Measurements from ENCODE around the gene TINAG. TPM values are rescaled to one million over a fixed set of nuclear protein-coding genes. Genes with fewer than 3 reads are reported as not detected.
A peak's percentile ranks its signal among the peaks of the same experiment; 100 is the strongest.
"Not testable (repeated sequence)": the region's sequence is repeated elsewhere in the genome, so short reads cannot be mapped to it uniquely, and the experiment has no call there.

Gene TINAG
- polyA plus RNA-seq, 6 donors from 2014 or later = not detected

DNA sequence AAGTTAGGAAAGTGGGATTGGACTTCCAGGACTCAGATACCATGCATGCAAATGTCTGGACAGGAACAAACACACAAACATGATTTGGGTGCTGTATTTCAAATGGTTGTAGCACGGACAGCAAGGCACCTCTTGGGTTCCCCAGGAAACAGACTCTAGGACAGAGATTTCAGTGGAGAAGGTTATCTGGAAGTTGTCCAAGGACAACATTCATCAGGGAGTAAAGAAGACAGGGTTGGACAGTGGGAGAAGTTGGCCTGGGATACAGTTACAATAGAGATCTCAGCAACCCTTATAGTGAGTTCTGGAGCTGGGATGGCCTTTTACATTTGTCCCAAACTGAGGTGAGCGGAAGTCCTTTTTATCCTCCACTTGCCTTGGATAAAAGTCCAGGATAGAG is 19.8 kb upstream of the TINAG start:
- no peak overlapping the region for H3K27ac Mint-ChIP-seq

DNA sequence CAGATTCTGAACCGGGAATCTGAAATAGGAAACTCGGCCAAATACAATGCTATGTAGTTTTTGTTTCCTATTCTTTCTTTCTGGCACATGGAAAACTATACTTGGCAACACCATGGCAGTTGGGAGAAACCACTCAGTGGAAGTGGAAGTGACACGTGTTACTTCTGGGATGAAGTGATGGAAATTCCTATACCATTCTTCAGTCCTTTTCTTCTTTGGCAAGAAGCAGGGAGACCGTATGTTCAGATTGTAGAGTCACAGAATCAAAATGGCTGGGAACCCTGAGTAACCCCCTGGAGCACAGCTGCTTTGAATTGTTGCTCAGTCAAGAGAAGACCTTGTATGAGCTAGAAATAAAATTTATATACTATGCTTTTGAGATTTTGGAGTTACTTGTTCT is 18.8 kb upstream of the TINAG start:
- DNase-seq = no peak
- no peaks in the 10 kb centered on the region for H3K36me3 Mint-ChIP-seq
- no peaks in the 10 kb centered on the region for H3K27me3 Mint-ChIP-seq
- H3K4me1 Mint-ChIP-seq = no peaks in the 10 kb centered on the region
- peaks cover 0 to 8% (median 2%) of the 10 kb centered on the region in 7 donors for H3K9me3 Mint-ChIP-seq
- ATAC-seq (ENCODE audit: low read depth in 2 of 2) = no peak
- peak overlapping the region in 1 of 6 donors; percentile 5 for H3K27ac Mint-ChIP-seq
- no peak overlapping the region for H3K4me3 Mint-ChIP-seq

More for the DNA sequence above, 19.8 kb upstream of the TINAG start:
- peaks cover 0 to 9% (median 2%) of the 10 kb centered on the region in 7 donors for H3K9me3 Mint-ChIP-seq
- H3K4me3 Mint-ChIP-seq = no peak overlapping the region
- no peaks in the 10 kb centered on the region for H3K4me1 Mint-ChIP-seq
- no peaks in the 10 kb centered on the region for H3K27me3 Mint-ChIP-seq
- H3K36me3 Mint-ChIP-seq = no peaks in the 10 kb centered on the region
- DNase-seq = no peak
- ATAC-seq (ENCODE audit: low read depth in 2 of 2) = no peak

DNA sequence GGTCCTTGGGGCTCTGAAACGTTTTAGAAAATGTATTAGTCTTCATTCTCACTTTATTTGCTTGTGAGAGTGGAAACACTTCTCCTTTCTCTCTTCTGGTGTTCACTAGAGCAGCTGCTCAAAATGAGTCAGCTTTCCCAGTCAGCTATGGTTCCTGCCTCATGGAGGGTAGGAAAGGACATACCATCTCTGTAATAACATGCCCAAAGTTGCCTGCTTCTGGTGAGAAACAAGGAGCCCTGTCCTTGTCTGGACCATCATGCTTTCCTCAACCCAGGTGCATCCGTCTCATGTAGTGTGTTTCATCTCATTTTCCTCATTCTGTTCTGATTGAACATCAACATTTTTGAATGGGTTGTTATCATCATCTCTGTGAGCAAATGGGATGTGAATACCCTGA is 17.1 kb upstream of the TINAG start:
- Mint-ChIP-seq H3K9me3 (peaks cover 0 to 9% (median 3%) of the 10 kb centered on the region in 7 donors), H3K36me3 (peaks cover 0 to 5% of the 10 kb centered on the region in 2 donors), H3K27me3 (no peaks in the 10 kb centered on the region), H3K4me1 (no peaks in the 10 kb centered on the region), H3K4me3 (no peak overlapping the region), H3K27ac (no peak overlapping the region)
- DNase-seq (no peak), ATAC-seq (ENCODE audit: low read depth in 2 of 2) (no peak)

DNA sequence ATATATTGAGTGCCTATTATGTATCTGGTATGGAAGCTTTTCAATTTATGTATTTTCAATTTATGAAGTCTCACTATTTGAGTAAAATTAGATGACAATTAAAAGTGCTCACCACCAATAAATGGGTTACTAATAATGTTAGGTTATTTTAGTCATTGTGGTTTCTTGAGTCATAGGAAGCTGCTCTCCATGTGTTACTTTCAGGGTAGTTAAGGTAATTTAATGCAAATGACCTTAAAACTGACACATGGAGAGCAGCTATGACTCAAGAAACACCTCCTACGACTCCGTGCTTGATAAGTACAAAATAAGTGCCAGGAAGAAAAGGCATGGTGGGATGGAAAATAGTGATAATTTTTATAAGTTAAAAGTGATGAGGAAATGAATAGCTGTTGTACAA is 16.5 kb upstream of the TINAG start:
- H3K27me3 Mint-ChIP-seq = no peaks in the 10 kb centered on the region
- no peak overlapping the region for H3K27ac Mint-ChIP-seq
- peaks cover 0 to 9% (median 3%) of the 10 kb centered on the region in 7 donors for H3K9me3 Mint-ChIP-seq
- no peaks in the 10 kb centered on the region for H3K4me1 Mint-ChIP-seq
- DNase-seq = no peak
- no peak for ATAC-seq (ENCODE audit: low read depth in 2 of 2)
- no peak overlapping the region for H3K4me3 Mint-ChIP-seq
- H3K36me3 Mint-ChIP-seq = peaks cover 0 to 5% of the 10 kb centered on the region in 2 donors

DNA sequence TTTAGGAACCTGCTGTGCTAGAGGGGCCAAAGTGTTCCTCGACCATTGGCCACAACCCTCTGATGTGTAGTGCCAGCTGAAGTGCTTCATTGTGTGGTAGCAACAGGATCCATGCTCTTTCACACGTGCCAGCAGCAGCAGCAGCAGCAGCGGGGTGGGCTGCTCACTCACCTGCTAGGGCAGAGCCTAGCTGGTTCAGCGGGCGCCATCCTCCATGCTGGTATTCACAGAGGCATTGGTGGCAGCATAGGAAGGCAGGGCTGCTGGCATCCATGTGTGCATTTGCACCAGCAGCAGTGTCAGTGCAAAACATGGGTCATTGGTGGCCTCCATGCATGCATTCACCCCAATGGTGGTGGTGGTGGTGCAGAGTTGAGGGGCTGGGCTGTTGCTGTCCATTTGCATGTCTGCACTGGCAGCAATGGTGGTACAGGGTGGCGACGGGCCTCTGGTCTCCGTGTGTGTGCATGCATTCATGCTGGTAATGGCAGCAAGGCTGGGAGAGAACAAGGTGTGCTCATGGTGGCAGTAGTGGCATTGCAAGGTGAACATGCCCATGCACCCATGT is 13.2 kb upstream of the TINAG start:
- H3K4me1 Mint-ChIP-seq = no peaks in the 10 kb centered on the region
- DNase-seq (no peak), ATAC-seq (ENCODE audit: low read depth in 2 of 2) (no peak)
- no peaks in the 10 kb centered on the region for H3K27me3 Mint-ChIP-seq
- peak overlapping the region in 1 of 8 donors; percentile 25 for H3K4me3 Mint-ChIP-seq
- H3K9me3 Mint-ChIP-seq = peaks cover 0 to 6% (median 3%) of the 10 kb centered on the region in 7 donors
- H3K36me3 Mint-ChIP-seq = peaks cover 0 to 5% of the 10 kb centered on the region in 2 donors
- no peak overlapping the region for H3K27ac Mint-ChIP-seq

DNA sequence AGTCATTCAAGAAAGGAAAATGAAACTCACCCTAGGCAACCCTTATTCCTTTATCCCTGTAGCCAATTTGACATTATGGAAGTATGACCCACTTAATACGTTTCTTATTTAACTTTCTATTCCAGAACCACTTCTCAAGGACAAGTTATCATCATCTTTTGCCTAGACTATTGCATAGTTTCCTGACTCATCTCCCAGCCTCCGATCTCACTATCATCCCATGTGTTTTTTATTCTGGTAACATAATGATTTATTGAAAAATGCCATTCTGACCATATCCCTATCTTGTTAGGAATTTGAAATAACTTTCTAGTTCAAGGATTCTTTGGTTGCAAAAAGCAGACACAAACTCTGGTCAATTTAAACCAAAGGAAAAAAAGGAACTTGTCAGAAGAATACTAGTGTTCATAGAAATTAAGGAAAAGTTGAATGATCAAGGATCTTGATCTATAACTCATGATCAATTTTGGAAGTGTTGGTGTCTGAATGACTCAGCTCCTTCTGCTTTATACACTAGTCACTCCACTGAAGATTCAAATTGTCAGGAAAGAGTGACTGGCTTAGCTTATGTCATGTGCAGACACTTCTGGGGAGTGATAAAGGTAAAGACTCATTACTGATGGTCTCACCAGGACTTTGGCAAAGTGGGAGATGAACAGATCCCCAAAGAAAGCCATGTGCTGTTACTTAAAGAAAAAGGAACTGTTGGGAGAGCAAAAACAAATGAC is 8.5 kb upstream of the TINAG start:
- H3K27ac Mint-ChIP-seq = no peak overlapping the region
- H3K27me3 Mint-ChIP-seq = no peaks in the 10 kb centered on the region
- peaks cover 0 to 5% of the 10 kb centered on the region in 2 donors for H3K36me3 Mint-ChIP-seq
- no peak for DNase-seq
- ATAC-seq (ENCODE audit: low read depth in 2 of 2) = no peak
- H3K9me3 Mint-ChIP-seq = peaks cover 0 to 6% (median 3%) of the 10 kb centered on the region in 7 donors
- H3K4me3 Mint-ChIP-seq = no peak overlapping the region
- no peaks in the 10 kb centered on the region for H3K4me1 Mint-ChIP-seq

DNA sequence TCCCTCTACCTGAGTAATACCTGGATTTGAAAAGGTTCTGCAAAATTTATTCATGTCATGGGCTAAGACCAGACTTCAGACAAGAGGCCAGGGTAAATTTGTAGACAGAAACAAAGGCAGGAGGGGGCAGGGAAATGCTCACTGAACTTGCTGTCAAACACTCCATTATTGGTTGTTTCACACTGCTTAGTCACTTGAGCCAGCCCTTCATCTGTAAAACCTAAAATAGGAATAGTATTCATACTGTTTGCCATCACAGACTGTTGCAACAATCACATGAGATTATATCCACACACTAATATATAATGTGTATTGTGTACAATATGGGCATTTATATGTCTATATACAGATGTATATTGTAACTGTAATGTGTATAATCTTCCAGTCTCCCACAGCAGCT is 6.5 kb upstream of the TINAG start:
- Mint-ChIP-seq H3K4me3 (no peak overlapping the region), H3K27me3 (no peaks in the 10 kb centered on the region), H3K4me1 (no peaks in the 10 kb centered on the region), H3K36me3 (no peaks in the 10 kb centered on the region), H3K27ac (no peak overlapping the region), H3K9me3 (peaks cover 0 to 3% (median 0%) of the 10 kb centered on the region in 7 donors)
- ATAC-seq (ENCODE audit: low read depth in 2 of 2) (no peak), DNase-seq (no peak)

DNA sequence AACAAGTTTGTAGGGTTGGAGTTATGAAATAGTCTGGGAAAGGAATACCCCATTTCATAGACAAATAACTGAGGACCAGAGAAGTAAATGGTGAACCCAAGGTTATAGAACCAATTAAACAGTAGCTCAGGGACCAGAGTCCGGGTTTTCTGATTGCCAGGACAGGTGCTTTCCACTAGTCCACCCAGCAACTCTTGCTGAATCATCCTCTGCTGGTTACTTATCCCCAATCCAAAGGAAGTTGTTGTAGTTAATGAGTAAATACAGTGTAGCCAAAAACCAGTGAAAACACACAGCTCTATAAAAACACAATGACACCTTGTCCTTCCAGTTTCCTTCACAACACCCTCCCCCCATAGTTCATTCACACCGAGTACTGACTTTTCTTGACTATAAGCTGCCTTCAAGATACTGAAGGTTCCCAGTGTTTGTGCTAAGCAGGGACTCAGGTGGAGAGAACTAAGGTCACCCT is 766 bp upstream of the TINAG start:
- DNase-seq (no peak), ATAC-seq (ENCODE audit: low read depth in 2 of 2) (no peak)
- Mint-ChIP-seq H3K4me1 (no peaks in the 10 kb centered on the region), H3K36me3 (peaks cover 0 to 8% of the 10 kb centered on the region in 2 donors), H3K27me3 (no peaks in the 10 kb centered on the region), H3K9me3 (peaks cover 0 to 14% (median 0%) of the 10 kb centered on the region in 7 donors), H3K4me3 (no peak overlapping the region), H3K27ac (no peak overlapping the region)

DNA sequence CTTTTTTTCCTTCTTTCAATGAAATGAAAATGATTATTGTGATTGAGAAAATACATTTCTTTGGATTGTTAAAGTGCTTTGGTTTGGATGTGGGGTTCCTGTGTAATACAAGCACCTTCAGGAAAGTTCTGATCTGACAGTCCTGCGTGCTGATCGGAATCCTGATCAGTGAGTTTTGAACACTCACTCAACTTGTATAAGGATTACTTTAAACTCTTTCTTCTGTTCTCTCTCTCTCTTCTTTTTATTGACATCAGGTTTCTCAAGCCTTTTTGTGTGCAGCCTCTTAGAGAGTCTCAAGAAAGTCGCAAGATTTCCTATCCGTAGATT is 710 bp downstream of the TINAG start:
- ATAC-seq (ENCODE audit: low read depth in 2 of 2) = no peak
- no peak for DNase-seq
- H3K4me3 Mint-ChIP-seq = no peak overlapping the region
- peaks cover 0 to 8% of the 10 kb centered on the region in 2 donors for H3K36me3 Mint-ChIP-seq
- H3K27ac Mint-ChIP-seq = no peak overlapping the region
- no peaks in the 10 kb centered on the region for H3K27me3 Mint-ChIP-seq
- no peaks in the 10 kb centered on the region for H3K4me1 Mint-ChIP-seq
- H3K9me3 Mint-ChIP-seq = peaks cover 0 to 14% (median 0%) of the 10 kb centered on the region in 7 donors

DNA sequence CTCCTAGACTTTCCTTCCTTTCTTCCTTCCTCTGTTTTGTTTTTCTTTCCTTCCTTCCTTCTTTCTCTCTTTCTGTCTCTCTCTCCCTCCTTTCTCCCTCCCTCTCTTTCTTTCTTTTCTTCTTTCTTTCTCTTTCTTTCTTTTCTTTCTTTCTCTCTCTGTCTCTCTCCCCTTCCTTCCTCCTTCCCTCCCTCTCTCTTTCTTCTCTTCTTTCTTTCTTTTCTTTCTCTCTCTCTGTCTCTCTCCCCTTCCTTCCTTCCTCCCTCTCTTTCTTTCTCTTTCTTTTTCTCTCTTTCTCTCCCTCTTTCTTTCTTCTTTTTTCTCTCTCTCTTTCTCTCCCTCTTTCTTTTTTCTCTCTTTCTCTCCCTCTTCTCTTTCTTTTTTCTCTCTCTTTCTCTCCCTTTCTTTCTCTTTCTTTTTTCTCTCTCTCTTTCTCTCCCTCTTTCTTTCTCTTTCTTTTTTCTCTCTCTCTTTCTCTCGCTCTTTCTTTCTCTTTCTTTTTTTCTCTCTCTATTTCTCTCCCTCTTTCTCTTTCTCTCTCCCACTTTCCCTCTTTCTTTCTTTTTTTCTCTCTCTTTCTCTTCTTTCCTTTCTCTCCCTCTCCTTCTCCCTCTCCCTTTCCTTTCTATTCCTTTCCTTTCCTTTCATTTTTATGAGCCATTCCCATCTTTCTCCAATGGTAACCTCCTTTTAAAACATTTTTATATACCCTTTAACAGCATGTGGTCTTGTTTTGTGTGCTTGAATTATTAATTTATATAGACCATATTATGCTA is 2.3 kb downstream of the TINAG start:
- H3K27ac Mint-ChIP-seq = no peak overlapping the region
- DNase-seq (no peak), ATAC-seq (ENCODE audit: low read depth in 2 of 2) (no peak)
- H3K4me3 Mint-ChIP-seq = no peak overlapping the region
- H3K27me3 Mint-ChIP-seq = no peaks in the 10 kb centered on the region
- H3K36me3 Mint-ChIP-seq = peaks cover 0 to 8% of the 10 kb centered on the region in 2 donors
- no peaks in the 10 kb centered on the region for H3K4me1 Mint-ChIP-seq
- peaks cover 0 to 14% (median 0%) of the 10 kb centered on the region in 7 donors for H3K9me3 Mint-ChIP-seq

DNA sequence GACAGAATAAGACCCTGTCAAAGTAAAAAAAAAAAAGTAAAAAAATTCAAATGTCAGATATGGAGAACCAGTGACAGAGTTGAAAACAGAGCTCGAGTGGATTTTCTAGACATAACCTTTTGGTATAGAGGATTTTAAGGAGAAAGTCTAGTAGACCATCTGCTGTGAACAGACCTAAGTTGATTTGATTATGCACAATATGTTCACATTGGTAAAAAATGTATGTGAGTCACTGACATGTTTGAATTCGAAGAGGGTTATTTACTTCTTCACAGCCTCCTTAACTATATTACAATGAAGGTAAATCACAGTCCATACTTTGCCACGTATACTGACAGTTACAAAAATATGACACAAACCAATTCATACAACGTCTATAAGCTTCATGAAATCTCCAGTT is 7.4 kb downstream of the TINAG start:
- no peak for ATAC-seq (ENCODE audit: low read depth in 2 of 2)
- no peak for DNase-seq
- H3K27ac Mint-ChIP-seq = no peak overlapping the region

DNA sequence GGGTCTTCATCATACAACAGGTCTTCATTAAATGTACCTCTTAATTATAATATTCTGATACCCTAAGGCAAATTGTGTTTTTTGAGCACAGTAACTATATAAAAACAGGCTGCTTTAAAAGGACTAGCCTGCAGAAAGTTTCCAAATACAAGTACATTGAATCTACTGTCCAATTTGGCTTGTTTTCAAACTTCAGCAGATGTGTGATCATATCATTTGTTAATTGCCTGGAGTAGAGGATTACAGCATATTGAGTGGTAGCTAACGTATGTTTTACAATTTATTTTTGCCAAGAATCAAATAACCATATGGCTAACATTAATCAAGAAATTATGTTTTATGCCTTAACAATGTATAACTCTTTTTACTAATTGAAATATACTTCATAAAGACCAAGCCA is 12.6 kb downstream of the TINAG start:
- no peaks in the 10 kb centered on the region for H3K36me3 Mint-ChIP-seq
- H3K27ac Mint-ChIP-seq = no peak overlapping the region
- H3K9me3 Mint-ChIP-seq = peaks cover 0 to 3% (median 0%) of the 10 kb centered on the region in 7 donors
- DNase-seq = no peak
- no peaks in the 10 kb centered on the region for H3K4me1 Mint-ChIP-seq
- no peak overlapping the region for H3K4me3 Mint-ChIP-seq
- no peaks in the 10 kb centered on the region for H3K27me3 Mint-ChIP-seq
- no peak for ATAC-seq (ENCODE audit: low read depth in 2 of 2)

More for the DNA sequence above, 7.4 kb downstream of the TINAG start:
- peaks cover 0 to 7% of the 10 kb centered on the region in 2 donors for H3K36me3 Mint-ChIP-seq
- H3K9me3 Mint-ChIP-seq = peaks cover 0 to 7% (median under 1%) of the 10 kb centered on the region in 7 donors
- H3K27me3 Mint-ChIP-seq = no peaks in the 10 kb centered on the region
- no peak overlapping the region for H3K4me3 Mint-ChIP-seq
- H3K4me1 Mint-ChIP-seq = no peaks in the 10 kb centered on the region

DNA sequence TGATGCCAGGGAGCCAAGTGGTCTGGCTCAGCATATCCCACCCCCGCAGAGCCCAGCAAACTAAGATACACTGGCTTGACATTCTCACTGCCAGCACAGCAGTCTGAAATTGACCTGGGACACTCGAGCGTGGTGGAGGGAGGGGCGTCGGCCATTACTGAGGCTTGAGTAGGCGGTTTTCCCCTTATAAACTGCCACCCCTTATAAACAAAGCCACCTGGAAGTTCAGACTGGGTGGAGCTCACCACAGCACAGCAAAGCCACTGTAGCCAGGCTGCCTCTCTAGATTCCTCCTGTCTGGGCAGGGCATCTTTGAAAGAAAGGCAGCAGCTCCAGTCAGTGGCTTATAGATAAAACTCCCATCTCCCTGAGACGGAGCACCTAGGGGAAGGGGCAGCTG is 19.4 kb downstream of the TINAG start:
- Mint-ChIP-seq H3K27me3 (no peaks in the 10 kb centered on the region), H3K4me3 (no peak overlapping the region), H3K4me1 (no peaks in the 10 kb centered on the region), H3K27ac (no peak overlapping the region), H3K36me3 (peaks cover 0 to 13% of the 10 kb centered on the region in 2 donors), H3K9me3 (peaks cover 16 to 36% (median 24%) of the 10 kb centered on the region in 7 donors)
- no peak for ATAC-seq (ENCODE audit: low read depth in 2 of 2)
- DNase-seq = no peak

DNA sequence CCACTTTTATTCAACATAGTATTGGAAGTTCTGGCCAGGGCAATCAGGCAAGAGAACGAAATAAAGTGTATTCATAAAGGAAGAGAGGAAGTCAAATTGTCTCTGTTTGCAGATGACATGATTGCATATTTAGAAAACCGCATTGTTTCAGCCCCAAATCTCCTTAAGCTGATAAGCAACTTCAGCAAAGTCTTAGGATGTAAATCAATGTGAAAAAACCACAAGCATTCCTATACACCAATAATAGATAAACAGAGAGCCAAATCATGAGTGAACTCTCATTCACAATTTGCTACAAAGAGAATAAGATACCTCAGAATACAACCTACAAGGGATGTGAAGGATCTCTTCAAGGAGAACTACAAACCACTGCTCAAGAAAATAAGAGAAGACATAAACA is 23.3 kb downstream of the TINAG start:
- H3K9me3 Mint-ChIP-seq = peaks cover 16 to 43% (median 27%) of the 10 kb centered on the region in 7 donors

More for the DNA sequence above, 23.3 kb downstream of the TINAG start:
- not testable (repeated sequence) for DNase-seq; ATAC-seq (ENCODE audit: low read depth in 2 of 2); H3K4me1 Mint-ChIP-seq; H3K4me3 Mint-ChIP-seq; H3K27ac Mint-ChIP-seq; H3K27me3 Mint-ChIP-seq
- peaks cover 0 to 13% of the 10 kb centered on the region in 2 donors for H3K36me3 Mint-ChIP-seq
